ENCODE results near the gene FGF14.
"Not testable (repeated sequence)": the region's sequence is repeated elsewhere in the genome, so short reads cannot be mapped to it uniquely, and the experiment has no call there.

Gene FGF14

DNA sequence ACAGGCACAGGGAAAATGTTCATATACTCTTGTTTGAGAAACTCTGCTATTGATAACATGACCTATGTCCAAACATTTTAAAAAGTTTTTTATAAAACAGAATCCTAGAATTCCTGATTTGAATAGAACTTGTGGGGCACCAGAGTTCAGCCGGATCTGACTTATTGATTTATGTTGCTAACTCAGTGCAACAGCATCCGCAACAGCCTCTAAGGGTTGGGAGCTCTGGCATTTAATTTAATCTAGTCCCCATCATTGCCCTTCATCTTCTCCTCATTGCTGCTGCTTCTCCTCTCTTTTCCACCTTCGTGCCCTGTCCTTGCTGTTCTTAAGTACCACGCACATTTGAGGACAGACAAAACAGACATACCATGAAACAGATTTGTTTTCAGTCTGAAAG lies 214.5 kb downstream of the FGF14 start:
- DNase-seq = no peak

GRCh38 chr13:102185375-102185984 lies 216.4 kb downstream of the FGF14 start:
- no peak for DNase-seq

DNA sequence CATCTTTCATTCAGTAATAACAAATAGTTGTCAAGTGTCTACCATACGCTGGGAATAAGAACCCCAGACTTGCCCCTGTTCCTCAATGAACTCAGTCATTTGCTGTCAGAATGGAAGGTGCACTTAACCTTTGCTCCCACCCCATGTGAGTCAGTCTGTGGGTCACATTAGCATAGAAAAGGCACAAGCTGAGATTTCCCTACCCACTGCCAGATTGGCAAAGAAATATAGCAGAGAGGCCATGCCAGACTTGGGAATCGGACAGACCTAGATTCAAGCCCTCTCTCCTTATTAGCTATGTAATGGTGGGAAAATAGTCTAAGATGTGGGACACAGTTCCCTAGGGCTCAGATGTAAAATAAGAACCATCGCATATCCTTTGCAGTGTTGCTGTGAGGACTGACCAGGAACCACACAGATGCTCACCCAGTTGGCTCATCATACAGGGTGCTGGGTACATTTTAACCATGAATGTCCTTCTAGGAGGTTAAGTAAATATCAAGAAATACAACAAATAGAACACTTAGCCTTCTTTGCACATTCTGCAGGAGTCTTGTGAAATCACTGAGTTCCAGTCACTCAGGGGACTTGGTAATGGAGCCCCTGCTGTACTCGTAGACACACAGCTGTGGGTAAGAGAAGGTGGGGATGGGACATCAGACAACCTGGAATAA lies 218.2 kb downstream of the FGF14 start:
- no peak for DNase-seq

DNA sequence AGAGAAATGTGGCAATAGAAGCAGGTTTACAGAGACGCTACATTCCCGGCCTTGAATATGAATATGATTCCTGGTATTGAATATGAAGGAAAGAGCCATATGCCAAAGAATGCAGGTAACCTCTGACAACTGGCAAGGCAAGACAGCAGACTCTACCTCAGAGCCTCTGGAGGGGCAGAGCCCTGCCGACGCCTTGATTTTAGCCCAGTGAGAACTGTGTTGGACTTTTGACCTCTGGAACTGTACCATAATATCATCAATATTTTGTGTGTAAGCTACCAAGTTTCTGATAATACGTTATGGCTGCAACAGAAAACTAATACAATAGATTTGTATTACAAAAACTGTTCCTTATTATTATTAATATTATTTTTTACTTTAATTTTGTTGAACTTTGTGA lies 219.7 kb downstream of the FGF14 start:
- no peak for DNase-seq

DNA sequence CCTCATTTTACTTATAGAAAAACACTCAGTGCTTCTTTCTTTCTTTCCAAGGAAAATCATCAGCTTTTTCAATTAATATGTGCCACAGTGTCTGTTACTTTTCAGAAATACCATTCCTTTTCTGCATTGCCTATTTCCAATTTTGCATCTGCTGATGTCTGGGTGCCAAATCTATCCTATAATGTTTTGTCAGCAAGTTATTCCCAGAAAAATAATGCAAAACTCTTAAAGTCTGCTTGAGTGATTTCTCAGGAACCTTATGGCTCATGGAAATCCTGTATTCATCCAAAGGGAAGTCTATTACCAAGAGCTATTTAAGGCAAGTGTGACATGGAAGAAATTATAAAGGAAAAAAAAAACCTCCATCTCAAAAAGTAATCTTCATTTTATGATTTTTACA lies 224.4 kb downstream of the FGF14 start:
- no peak for DNase-seq

DNA sequence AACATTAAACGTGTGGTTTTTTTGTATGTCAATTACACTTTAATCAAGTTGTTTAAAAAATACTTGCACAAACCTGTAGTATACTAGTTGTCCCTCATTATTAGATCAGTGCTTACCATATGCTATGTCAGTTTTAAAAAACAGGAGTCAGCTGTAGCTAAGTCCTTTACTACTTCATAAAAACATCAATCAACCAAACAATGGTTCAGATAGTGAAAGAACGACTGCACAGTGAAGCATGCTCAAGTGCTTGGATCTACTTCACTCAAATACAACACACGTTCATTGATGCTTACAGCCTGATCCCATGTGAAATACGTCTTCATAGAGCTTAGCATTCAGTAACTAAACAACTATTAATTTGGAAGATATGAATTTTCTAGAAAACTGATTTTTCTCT lies 225.0 kb downstream of the FGF14 start:
- no peak for DNase-seq

DNA sequence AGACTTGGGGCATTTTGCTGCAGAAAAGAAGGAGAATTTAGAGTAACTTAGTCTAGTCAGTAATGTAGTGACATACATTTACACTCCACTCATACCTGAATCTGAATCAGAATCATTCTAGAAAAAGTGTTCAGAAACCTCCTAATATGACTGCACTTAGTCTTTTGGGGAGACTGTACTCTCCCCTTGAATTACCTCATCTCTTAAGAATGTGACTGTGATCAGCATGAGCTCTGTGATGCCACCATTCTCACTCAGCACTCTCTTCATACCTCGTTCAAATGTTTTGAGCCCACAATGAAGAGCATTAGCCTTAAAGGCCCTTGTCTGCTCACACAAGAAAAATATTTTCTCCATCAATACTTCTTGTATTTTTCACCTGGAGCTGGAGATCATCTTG lies 229.4 kb downstream of the FGF14 start:
- DNase-seq = no peak

DNA sequence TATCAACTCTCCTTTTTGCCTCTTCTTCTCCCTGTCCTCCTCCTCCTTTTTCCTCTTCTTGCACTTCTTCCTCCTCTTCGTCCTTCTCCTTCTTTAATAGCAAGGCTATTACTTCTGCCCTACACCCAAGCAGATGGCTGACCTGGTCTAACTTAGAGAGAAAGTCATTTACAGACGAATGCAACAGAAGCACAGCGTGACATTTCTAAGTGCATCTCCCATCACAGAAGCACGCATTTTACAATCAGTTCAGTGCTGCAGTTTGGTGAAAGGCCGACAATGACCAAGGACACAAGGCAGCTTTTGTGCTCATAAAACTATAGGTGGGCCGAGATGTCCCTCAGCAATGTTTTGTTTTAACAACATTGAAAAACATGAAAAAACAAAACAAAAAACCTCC lies 231.5 kb downstream of the FGF14 start:
- DNase-seq = no peak

DNA sequence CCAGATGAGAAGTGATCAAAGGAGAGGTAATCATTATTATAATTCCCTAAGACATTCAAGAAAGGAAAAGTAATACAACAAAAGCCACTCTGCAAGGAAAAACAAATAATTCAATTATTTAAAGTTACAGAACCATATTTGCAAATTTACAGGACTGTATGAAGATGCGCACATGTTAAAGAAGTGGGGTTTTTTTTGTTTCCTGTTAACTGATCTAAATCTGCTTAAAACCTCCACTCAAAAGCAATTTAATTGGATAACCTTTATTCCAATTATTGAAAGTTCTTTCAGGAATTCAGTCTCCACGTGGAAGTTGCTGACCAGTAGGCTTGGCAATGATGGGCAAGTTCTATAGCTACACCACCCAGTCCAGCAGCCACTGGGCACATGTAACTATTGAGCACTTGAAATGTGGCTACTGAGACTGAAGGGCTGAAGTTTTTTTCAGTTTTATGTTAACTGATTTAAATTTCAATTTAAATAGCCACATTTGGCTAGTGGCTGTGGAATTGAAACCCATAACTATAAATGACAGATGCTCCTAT lies 232.3 kb downstream of the FGF14 start:
- DNase-seq = no peak

GRCh38 chr13:102152790-102153189 lies 249.1 kb downstream of the FGF14 start:
- DNase-seq = no peak

DNA sequence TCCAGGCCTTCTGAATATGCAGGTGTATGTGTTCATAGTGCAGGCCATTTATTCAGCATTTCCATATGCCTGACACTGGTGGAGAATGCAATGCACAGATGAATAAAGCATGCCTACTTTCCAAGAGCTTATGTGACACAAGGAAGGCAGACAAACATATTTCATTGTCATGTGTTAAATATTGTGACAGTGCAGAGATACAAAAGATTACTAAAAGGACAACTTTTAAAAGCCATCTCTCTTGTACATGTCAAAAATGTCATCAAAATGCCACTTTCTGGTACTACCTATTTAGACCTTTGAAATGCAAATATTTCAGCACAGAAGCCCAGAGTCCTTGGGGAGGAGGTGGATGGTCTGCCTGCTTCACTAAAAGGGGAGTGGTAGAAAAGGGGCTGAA lies 254.5 kb downstream of the FGF14 start:
- no peak for DNase-seq

- DNase-seq = no peak
Observed at GRCh38 chr13:102145750-102146149, 256.1 kb downstream of the FGF14 start.

GRCh38 chr13:102142473-102142826 lies 259.4 kb downstream of the FGF14 start:
- DNase-seq = no peak

- no peak for DNase-seq
Observed at GRCh38 chr13:102141625-102142472, 260.0 kb downstream of the FGF14 start.

GRCh38 chr13:102139626-102140025 lies 262.2 kb downstream of the FGF14 start:
- no peak for DNase-seq

- DNase-seq = no peak
Observed at GRCh38 chr13:102138635-102139190, 263.1 kb downstream of the FGF14 start.

DNA sequence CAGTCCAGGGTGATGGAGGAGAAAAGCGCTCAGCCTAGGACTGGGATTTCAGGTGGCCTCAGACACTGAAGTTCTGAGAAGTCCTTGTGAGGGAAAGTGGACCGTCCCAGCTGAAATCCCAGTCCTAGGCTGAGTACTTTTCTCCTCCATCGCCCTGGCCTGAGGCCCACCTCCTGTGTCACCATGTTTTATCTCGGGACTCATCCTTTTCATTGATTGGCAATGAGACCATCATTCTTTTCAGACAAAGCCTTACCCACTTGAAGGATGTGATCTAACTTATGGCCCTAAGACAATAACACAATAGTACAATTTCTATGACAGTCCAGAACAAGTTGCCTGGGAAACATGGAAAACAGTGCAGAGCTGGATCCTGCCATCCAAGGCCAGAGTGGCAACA lies 263.9 kb downstream of the FGF14 start:
- not testable (repeated sequence) for DNase-seq

DNA sequence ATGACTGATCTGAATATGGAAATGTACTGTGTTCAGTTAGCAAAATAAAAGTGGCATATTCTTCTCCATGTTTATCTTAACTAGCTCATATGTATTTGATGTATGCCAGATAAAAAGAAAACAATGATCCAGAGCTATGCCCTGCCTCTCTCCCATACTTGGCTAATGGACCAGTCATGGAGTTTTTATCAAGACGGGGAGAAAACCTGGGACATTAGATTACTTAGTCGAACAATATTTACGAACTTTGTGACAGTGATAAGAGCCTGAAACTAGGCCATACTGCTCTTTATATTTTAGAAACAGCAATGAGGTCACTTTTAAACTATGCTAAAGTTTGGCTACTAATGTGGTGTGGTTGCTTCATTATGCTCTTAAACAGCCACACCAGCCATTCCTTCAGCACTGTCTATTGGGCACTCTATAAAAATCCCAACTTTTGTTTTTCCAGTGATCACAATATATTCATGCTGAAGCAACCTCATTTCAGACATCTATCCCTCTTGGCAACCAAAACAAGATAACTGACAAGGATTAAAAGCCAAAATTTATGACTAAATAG lies 265.0 kb downstream of the FGF14 start:
- DNase-seq = no peak

GRCh38 chr13:102132777-102133295 lies 269.0 kb downstream of the FGF14 start:
- no peak for DNase-seq

- no peak for DNase-seq
Observed at GRCh38 chr13:102131246-102131645, 270.6 kb downstream of the FGF14 start.

DNA sequence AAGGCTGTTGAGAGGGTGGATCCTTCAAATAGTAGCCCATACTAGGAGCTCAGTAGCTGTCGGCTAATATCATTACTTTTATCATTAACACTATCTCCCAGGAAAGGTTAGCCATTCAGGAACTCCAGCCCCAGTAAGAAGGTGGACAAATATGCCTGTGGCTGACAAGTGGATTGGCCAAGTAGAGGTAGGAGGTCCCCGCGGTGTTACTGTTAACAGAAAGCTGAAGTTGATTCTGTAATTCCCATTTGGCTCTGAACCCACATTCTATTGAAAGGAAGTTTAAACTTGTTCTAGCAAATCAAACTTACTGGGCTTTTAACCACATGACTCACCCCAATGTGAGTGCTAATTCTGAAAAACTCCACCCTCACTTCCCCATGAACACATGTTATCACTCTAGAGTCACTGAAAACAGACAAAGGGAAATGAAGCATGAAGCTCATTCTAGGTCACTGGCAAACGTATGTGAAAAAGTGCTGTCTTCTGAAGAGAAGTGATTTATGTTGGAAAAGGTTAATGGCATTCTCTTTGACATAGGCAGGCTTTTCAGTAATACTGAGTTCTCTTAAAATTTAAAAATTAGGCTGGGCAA lies 273.5 kb downstream of the FGF14 start:
- DNase-seq = no peak

- DNase-seq = no peak
Observed at GRCh38 chr13:102127153-102127552, 274.7 kb downstream of the FGF14 start.

DNA sequence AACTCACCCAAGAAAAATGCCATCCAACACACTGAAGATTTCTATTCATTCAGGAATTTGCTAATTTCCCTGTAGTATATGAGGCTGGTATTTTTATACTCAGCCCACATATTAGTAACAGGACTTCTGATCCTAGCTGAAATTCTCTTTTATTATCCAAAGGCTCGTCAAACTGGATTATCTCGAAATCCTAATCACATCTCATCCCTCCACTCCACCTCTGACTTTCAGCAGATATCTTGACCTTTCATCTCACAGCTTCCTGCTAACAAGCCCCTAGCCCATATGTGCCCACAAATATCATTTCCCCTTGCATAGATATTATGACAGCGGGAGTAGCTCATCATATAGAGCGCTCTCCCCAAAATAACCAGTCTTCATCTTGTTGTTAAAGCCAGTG lies 279.7 kb downstream of the FGF14 start:
- DNase-seq = no peak
